ENCODE measurements around the gene PJA1. TPM values are rescaled to one million over a fixed set of nuclear protein-coding genes. Genes with fewer than 3 reads are reported as not detected.

The PJA1 gene
- total RNA-seq, 2 experiments from 2014 or later, result 36.5 to 37.6 TPM

GRCh38 chrX:69121321-69122000, 43.8 kb downstream of the PJA1 start:
- POLR2A ChIA-PET, result no interaction called here

GRCh38 chrX:69120476-69120875, 44.8 kb downstream of the PJA1 start:
- Histone ChIP-seq H3K9me3 (ENCODE audit: control insufficient read depth in 1 of 2, insufficient read depth in 1 of 2, low read length in 2 of 2) (no peaks in the 10 kb centered on the region), H3K27me3 (ENCODE audit: control insufficient read depth in 1 of 2, insufficient read depth in 2 of 2, low read length in 2 of 2) (no peaks in the 10 kb centered on the region), H3K36me3 (ENCODE audit: insufficient read depth, low read length) (no peaks in the 10 kb centered on the region), H3K27ac (ENCODE audit: low read depth in 1 of 2, low read length in 2 of 2) (no peak overlapping the region), H3K4me3 (ENCODE audit: low read length) (no peak overlapping the region), H3K4me1 (ENCODE audit: insufficient read depth, low read length) (no peaks in the 10 kb centered on the region)
- no peaks in the 10 kb centered on the region for H3K36me3 Mint-ChIP-seq (ENCODE audit: low read depth)
- H3K27ac Mint-ChIP-seq, result no peak overlapping the region
- no peak for TF ChIP-seq CTCF (IDR thresholded peaks at IDR 0.05)
- peaks cover 4% of the 10 kb centered on the region for H3K27me3 Mint-ChIP-seq
- ChIA-PET CTCF (no interaction called here), POLR2A (no interaction called here)
- no peak for DNase-seq
- intact Hi-C loops (cut with DNase I, micrococcal nuclease), result no loop called here
- no peak for ATAC-seq (ENCODE audit: poor library complexity)
- no peak overlapping the region for H3K4me3 Mint-ChIP-seq
- no peaks in the 10 kb centered on the region for H3K9me3 Mint-ChIP-seq
- H3K4me1 Mint-ChIP-seq (ENCODE audit: low read depth), result no peaks in the 10 kb centered on the region

More at GRCh38 chrX:69121321-69122000, 43.8 kb downstream of the PJA1 start:
- Mint-ChIP-seq H3K27me3 (peaks cover 4% of the 10 kb centered on the region), H3K4me3 (no peak overlapping the region), H3K9me3 (no peaks in the 10 kb centered on the region), H3K36me3 (ENCODE audit: low read depth) (no peaks in the 10 kb centered on the region), H3K27ac (no peak overlapping the region), H3K4me1 (ENCODE audit: low read depth) (no peaks in the 10 kb centered on the region)
- no peak for TF ChIP-seq CTCF (IDR thresholded peaks at IDR 0.05)
- ATAC-seq (ENCODE audit: poor library complexity) (no peak), DNase-seq (no peak)
- no peak overlapping the region for H3K4me3 ChIP-seq (ENCODE audit: low read length)
- intact Hi-C loops (cut with DNase I, micrococcal nuclease), result no loop called here
- no peak overlapping the region for H3K27ac ChIP-seq (ENCODE audit: low read depth in 1 of 2, low read length in 2 of 2)
- no peaks in the 10 kb centered on the region for H3K4me1 ChIP-seq (ENCODE audit: insufficient read depth, low read length)
- no peaks in the 10 kb centered on the region for H3K36me3 ChIP-seq (ENCODE audit: insufficient read depth, low read length)
- H3K9me3 ChIP-seq (ENCODE audit: control insufficient read depth in 1 of 2, insufficient read depth in 1 of 2, low read length in 2 of 2), result no peaks in the 10 kb centered on the region
- CTCF ChIA-PET, result no interaction called here
- no peaks in the 10 kb centered on the region for H3K27me3 ChIP-seq (ENCODE audit: control insufficient read depth in 1 of 2, insufficient read depth in 2 of 2, low read length in 2 of 2)

- no peak overlapping the region for H3K27ac ChIP-seq (ENCODE audit: low read depth in 1 of 2, low read length in 2 of 2)
- H3K36me3 Mint-ChIP-seq (ENCODE audit: low read depth), result no peaks in the 10 kb centered on the region
- peaks cover 4% of the 10 kb centered on the region for H3K27me3 Mint-ChIP-seq
- no peak overlapping the region for H3K4me3 Mint-ChIP-seq
- H3K4me1 ChIP-seq (ENCODE audit: insufficient read depth, low read length), result no peaks in the 10 kb centered on the region
- no peak overlapping the region for H3K4me3 ChIP-seq (ENCODE audit: low read length)
- no peak overlapping the region for H3K27ac Mint-ChIP-seq
- H3K9me3 ChIP-seq (ENCODE audit: control insufficient read depth in 1 of 2, insufficient read depth in 1 of 2, low read length in 2 of 2), result no peaks in the 10 kb centered on the region
- intact Hi-C loops (cut with DNase I, micrococcal nuclease), result no loop called here
- ATAC-seq (ENCODE audit: poor library complexity), result no peak
- no peaks in the 10 kb centered on the region for H3K27me3 ChIP-seq (ENCODE audit: control insufficient read depth in 1 of 2, insufficient read depth in 2 of 2, low read length in 2 of 2)
- CTCF ChIA-PET, result no interaction called here
- POLR2A ChIA-PET, result no interaction called here
- no peaks in the 10 kb centered on the region for H3K9me3 Mint-ChIP-seq
- no peak for DNase-seq
- H3K36me3 ChIP-seq (ENCODE audit: insufficient read depth, low read length), result no peaks in the 10 kb centered on the region
- no peaks in the 10 kb centered on the region for H3K4me1 Mint-ChIP-seq (ENCODE audit: low read depth)
- no peak for TF ChIP-seq CTCF (IDR thresholded peaks at IDR 0.05)
These were observed 46.1 kb downstream of the PJA1 start for GRCh38 chrX:69119122-69119521.
